Hypothalamus (tissue), 51 donors: Measurements from ENCODE around the gene NCOA7.
"Not testable (repeated sequence)": the region's sequence is repeated elsewhere in the genome, so short reads cannot be mapped to it uniquely, and the experiment has no call there.

Experiments
- DNase-seq, 51 donors: peaks; one replicate each; lab custom pipeline; 2025; lab: John Stamatoyannopoulos, UW

NCOA7 gene

DNA sequence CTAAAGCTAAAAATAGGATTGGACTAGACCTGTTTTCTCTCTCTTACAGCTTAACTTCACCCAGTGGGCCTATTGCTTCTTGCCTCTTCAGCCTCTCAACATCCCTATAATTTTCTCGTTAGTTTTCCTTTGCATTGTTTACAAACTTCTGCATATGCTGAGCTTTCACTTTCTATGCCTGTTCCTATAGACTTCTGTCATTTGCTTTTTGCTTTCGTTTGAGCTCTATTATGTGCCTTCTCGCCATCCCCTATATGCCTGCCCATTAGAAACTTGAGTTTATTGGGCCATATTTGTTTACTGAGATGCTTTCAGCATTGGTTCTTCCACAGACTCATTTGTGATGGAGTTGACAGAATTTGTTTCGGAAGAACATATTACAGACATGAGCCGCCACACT is 40.9 kb downstream of the NCOA7 start:
- no peak for DNase-seq

DNA sequence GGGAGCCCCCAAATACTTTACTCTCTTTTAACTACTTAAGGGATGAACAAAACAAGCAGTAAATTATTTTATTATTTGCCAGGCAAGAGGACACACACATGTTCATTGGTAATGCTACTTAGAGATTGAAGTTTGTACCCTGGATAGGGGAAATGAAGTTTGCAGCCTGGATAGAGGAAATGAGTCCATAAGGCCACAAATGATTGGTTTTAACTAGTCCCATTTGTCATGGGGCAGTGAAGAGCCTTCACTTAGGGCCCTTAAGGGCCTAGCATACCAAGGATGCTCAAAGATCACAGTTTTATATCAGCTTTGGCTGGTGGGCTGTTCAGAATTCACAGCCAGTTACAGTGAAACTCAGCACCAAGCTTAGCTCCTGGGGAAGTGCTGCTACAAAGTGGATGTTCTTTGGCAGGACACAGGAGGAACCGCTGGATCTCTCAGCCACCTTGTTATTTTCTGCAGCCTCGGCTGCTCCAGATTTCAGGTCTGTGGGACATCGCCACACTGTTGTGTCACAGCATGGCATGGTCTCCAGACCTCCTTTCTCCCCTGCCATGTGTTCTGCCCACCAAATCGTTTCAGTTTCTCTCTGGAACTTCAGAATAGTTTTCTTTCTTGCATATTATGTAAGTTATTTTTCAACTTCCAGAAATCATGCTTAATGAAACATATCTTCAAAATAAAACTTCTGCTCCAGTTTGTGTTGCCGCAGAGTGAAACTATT is 41.8 kb downstream of the NCOA7 start:
- no peak for DNase-seq

DNA sequence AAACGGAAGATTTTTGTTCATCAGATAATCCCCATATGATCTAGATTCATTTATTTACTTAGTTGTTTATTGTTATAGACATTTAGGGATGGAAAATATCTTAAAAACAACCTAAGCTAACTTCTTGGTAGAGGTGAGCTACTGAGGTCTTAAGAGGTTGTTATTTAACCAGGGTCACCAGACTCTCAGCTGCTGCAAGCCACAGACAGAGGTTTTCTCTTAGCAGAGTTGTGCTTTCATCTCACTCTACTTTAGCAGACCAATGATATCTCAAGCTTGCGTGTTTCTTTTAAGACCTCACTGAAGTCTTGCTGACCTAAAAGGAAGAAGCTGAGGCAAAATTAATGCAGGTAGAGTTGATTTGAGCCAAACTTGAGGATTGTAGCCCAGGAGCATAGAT is 43.6 kb downstream of the NCOA7 start:
- DNase-seq = no peak

- no peak for DNase-seq
Observed at GRCh38 chr6:125835221-125835744, 44.5 kb downstream of the NCOA7 start.

GRCh38 chr6:125836466-125836865 is 45.7 kb downstream of the NCOA7 start:
- no peak for DNase-seq

GRCh38 chr6:125839471-125839870 is 48.7 kb downstream of the NCOA7 start:
- DNase-seq = peak in 9 of 51 donors; percentile 7 to 69 (median 26)

GRCh38 chr6:125839879-125840278 is 49.1 kb downstream of the NCOA7 start:
- no peak for DNase-seq

DNA sequence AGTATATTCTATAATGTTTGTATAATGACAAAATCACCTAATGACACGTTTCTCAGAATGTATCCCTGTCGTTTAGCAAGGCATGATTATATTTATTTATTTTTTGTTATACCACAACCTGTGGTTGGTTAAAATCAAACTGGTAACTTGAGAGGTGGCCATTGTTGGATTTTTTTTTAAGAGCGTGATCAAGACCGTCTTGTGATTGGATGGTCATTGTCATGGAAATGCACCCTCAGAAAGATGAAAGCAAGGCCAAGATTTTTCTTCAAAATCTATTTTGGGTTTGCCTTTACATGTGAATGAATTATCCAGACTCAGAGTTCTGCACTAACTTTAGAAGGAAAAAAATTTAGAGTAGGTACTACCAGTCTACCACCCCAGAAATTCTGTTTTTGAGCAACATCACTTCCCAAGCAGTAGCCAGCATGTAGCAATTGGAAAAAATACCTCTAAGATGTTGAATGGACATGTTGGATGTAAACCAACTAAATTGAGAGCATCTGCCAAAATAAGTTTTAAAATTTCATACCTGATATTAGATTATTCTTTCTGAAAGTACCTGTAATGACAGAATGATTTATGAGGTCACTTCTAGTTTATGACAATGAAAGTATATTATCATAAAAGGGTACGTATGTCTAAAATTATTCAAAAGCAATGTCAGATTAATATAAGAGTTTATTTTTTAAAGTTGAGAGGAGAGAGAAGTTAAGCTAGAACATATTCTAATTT is 50.8 kb downstream of the NCOA7 start:
- DNase-seq = no peak

GRCh38 chr6:125842091-125842626 is 51.4 kb downstream of the NCOA7 start:
- no peak for DNase-seq

DNA sequence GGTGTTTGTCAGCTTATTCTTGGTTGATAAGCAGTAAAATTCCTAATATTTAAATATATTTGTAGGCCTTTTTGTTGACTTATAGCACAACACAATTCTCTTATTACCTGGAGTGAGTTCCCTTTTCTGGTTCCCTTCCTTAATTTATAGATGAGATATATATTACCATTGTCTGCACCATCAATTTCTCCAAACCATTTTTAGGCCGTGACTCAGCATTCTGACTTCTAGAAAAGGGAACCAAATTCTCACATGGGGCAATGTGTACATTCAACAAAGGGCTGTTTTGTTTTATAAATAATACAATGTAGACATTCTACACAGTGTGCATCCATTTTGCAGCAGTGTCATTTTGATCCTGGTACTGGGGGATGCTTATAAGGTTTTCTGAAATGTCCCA is 52.8 kb downstream of the NCOA7 start:
- peak in 2 of 51 donors; percentile 14 to 63 for DNase-seq

DNA sequence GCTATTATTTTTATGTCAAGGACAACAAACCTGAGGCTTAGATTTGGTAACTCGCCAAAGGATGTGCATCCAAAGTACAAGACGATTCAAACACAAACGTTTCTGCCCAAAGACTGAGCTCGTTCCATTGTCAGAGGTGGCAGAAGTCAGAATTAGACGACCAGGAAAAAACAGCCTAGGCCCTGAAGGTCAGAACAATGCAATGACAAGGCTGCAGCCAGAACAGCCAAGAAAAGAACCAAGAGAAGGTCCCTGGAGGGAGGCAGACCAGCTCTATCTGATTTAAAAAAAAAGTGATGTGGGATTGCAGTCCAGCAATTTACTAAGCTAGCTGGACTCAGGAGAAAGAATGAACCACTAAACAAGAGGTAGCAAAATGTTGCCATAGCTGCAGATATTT is 54.2 kb downstream of the NCOA7 start:
- peak in 1 of 51 donors; percentile 44 for DNase-seq

DNA sequence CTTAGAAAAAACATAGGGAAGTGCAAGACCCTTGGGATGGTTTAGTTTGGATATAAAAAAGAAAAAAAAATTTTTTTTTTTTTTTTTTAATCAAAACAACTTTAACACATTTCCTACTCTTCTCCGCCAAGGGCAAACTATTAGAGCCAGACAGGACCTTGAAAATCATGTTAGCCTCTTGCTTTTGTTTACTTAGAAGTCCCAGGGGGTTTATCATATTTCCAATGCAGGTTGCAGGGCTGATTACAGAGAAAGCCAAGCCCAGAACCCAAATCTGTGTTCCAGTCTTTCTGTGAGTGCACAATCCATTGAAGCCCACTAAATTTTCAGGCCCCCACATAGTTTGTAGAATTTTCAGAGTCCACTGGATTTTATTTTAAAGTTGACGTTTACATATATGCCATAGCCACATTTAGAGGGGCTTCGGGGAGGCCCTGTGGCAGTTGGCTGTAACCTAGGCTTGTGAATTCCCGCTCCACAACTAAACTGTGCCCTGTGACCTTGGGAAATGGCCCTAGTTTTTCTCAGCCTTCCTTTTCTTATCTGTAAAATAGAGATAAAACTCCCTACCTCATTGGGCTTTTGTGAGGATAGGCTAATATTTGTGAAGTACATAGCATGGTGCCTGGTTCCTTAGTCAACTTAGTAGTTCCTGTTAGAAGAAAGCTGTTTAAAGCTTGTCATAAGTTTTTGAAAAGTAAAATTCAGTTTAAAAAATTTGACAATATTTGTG is 55.7 kb downstream of the NCOA7 start:
- no peak for DNase-seq

- not testable (repeated sequence) for DNase-seq
Observed at GRCh38 chr6:125848286-125848685, 57.5 kb downstream of the NCOA7 start.

- DNase-seq = peak in 5 of 51 donors; percentile 15 to 39 (median 23)
Observed at GRCh38 chr6:125850361-125850760, 59.6 kb downstream of the NCOA7 start.

GRCh38 chr6:125852587-125852986 is 61.8 kb downstream of the NCOA7 start:
- DNase-seq = no peak

- DNase-seq = no peak
Observed at GRCh38 chr6:125853168-125853567, 62.4 kb downstream of the NCOA7 start.

DNA sequence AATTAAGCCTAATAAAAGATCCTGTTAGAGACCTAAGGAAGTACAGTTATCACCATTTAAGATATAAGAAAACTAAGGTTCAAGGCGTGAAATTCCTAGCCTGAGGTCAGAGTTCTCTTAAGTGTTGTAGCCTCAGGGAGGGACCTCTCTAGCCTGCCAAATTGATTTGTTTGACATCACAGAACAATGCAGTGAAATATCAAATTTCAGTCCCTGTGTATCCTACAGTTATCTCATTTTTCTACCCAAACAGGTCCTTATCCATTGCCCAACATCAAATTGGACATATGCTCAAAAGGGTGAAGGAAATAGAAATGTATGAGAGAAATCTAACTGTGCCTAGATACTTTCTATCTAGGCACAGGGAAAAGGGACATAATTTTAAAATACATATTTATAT is 63.0 kb downstream of the NCOA7 start:
- DNase-seq = no peak

DNA sequence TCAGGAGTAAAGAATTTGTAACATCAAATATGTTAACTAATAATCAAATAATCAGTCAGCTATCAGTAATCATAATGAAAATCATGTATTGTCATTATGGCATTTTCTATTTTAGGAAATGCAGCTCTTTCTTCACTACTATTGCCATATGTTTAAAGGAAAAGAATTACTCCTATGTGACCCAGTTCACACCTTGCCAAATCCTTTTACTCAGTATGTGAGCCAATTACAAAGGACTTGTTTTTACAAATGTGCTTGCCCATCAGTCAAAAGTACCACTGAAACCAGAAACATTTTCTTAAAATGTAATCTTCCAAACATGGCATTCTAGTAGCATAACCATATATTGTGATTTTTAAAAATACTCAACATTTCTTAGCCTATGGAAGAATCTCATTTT is 63.6 kb downstream of the NCOA7 start:
- DNase-seq = no peak

DNA sequence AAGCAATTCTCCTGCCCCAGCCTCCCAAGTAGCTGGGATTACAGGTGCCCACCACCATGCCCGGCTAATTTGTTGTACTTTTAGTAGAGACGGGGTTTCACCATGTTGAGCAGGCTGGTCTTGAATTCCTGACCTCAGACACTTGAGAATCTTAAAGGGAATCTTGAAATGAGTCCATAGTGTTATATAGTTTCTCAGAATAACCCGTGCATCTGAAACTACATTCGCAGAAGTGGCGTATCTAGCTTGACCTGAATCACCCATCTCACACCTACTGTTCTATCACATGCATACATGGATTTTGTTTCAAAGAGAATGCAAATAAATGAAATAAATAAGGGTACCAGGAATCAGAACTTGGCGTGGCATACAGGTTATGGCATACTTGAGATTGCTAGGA is 65.0 kb downstream of the NCOA7 start:
- no peak for DNase-seq

DNA sequence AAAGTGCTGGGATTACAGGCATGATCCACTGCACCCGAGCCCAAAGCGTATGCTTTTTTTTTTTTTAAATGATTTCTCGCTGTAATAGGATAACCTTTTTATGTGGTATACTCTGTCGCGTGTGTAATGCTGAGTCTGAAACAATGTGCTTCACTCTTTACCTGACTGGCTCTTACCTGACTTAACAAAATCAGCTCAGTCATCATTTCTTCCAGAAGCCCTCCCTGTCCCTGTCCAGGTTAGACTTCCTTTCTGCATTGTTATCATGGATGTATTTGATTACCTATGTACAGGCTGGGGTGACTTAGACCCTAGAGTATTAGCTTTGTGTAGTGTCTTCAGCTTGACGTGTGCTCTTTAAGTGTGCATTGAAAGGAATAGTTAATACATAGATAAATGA is 67.1 kb downstream of the NCOA7 start:
- no peak for DNase-seq
